Upper lobe of left lung (tissue), 6 donors: ENCODE results near the gene PATJ. TPM values are rescaled to one million over a fixed set of nuclear protein-coding genes. Genes with fewer than 3 reads are reported as not detected.
"Not testable (repeated sequence)": the region's sequence is repeated elsewhere in the genome, so short reads cannot be mapped to it uniquely, and the experiment has no call there.

Experiments
- ATAC-seq, 2 donors: fragments of 200-7000 bp; cut with Tn5 transposase; one replicate each; pipeline ENCODE4 v1.9.1; 2022; ENCODE audit warnings: mild to moderate bottlenecking in 2 of 2, moderate library complexity in 2 of 2; ENCODE audit not compliant: low FRiP score in 2 of 2
- DNase-seq, 2 donors: peaks; one replicate each; pipeline ENCODE4 v3.0.0-alpha.2; 2019 to 2020
- H3K27ac ChIP-seq, 4 donors: fragments of 200-600 bp; sonication (generic); one replicate each; pipeline ENCODE4 v1.5.1; 2016 to 2019
- H3K27me3 ChIP-seq, 4 donors: fragments of 200-600 bp; sonication (generic); one replicate each; pipeline ENCODE4 v1.5.1; 2017 to 2019
- H3K36me3 ChIP-seq, 4 donors: fragments of 200-600 bp; sonication (generic); one replicate each; pipeline ENCODE4 v1.5.1; 2016 to 2019
- H3K4me1 ChIP-seq, 4 donors: fragments of 200-600 bp; sonication (generic); one replicate each; pipeline ENCODE4 v1.5.1; 2018 to 2019
- H3K4me3 ChIP-seq, 4 donors: fragments of 200-600 bp; sonication (generic); one replicate each; pipeline ENCODE4 v1.5.1; 2017 to 2019; ENCODE audit warnings: mild to moderate bottlenecking in 2 of 4, moderate library complexity in 1 of 4
- H3K9me3 ChIP-seq, 4 donors: fragments of 200-600 bp; sonication (generic); one replicate each; pipeline ENCODE4 v1.5.1; 2018 to 2019
- CTCF ChIP-seq, 6 experiments: fragments of 450-650 bp in 4 of 6; fragments of 200-600 bp in 2 of 6; sonication (generic) in 2 of 6; IDR thresholded peaks; one replicate each; pipeline ENCODE4 v1.5.1; 2016 to 2019; ENCODE audit warnings: antibody characterized with exemption in 6 of 6
- EP300 ChIP-seq, 4 donors: sonication (generic); formaldehyde crosslinking; IDR thresholded peaks; one replicate each; pipeline ENCODE4 v1.5.1; 2017; ENCODE audit warnings: antibody characterized with exemption in 4 of 4, control low read depth in 2 of 4
- POLR2A ChIP-seq, 4 donors: fragments of 450-650 bp; IDR thresholded peaks; one replicate each; pipeline ENCODE4 v1.5.1; 2016 to 2017; ENCODE audit warnings: antibody characterized with exemption in 4 of 4, mild to moderate bottlenecking in 2 of 4
- POLR2AphosphoS5 ChIP-seq, 2 donors: sonication (generic); formaldehyde crosslinking; IDR thresholded peaks; one replicate each; pipeline ENCODE4 v1.5.1; 2017; ENCODE audit warnings: antibody characterized with exemption in 2 of 2
- WGBS, 2 donors: methylation state at CpG; one replicate each; pipeline ENCODE4 v1.1.5; 2017 to 2018; 5-methylcytosine and 5-hydroxymethylcytosine counted together
- total RNA-seq, 6 donors: library from RNA; depleted of rRNA in 4 of 6; stranded (reverse); fragments of >200 nt in 4 of 6; gene quantifications; one replicate each; pipeline versions ENCODE4 v1.1.0 to v1.2.1, GENCODE V29; 2016 to 2021
- donor health status: DM: no; HTN: no; CAD: no; lungs with moderate emphysema.
- donor health status: DM: no; HTN: yes; CAD: no; lungs with severe emphysema.

The PATJ gene
- total RNA-seq, 6 donors from 2014 or later = 37.1 to 217 (median 70.5) TPM

GRCh38 chr1:61784726-61785125, 42.4 kb downstream of the PATJ start:
- ATAC-seq (no peak), DNase-seq (no peak)
- TF ChIP-seq EP300 (IDR thresholded peaks at IDR 0.05) (no peak), CTCF (IDR thresholded peaks at IDR 0.05) (no peak), POLR2A (IDR thresholded peaks at IDR 0.05) (no peak), POLR2AphosphoS5 (IDR thresholded peaks at IDR 0.05) (no peak)
- Histone ChIP-seq H3K27me3 (no peaks in the 10 kb centered on the region), H3K36me3 (peaks cover 0 to 20% (median 7%) of the 10 kb centered on the region in 4 donors), H3K27ac (no peak overlapping the region), H3K9me3 (no peaks in the 10 kb centered on the region), H3K4me1 (no peaks in the 10 kb centered on the region), H3K4me3 (no peak overlapping the region)
- WGBS, 2 donors = 93 to 95% methylated on average over 2 of the region's 2 CpGs

- DNase-seq = no peak
- Histone ChIP-seq H3K27ac (no peak overlapping the region), H3K27me3 (no peaks in the 10 kb centered on the region), H3K4me1 (no peaks in the 10 kb centered on the region), H3K9me3 (no peaks in the 10 kb centered on the region), H3K36me3 (peaks cover 0 to 25% (median 5%) of the 10 kb centered on the region in 4 donors), H3K4me3 (no peak overlapping the region)
- no peak for TF ChIP-seq POLR2A (IDR thresholded peaks at IDR 0.05)
- no peak for TF ChIP-seq EP300 (IDR thresholded peaks at IDR 0.05)
- no peak for TF ChIP-seq CTCF (IDR thresholded peaks at IDR 0.05)
- no peak for TF ChIP-seq POLR2AphosphoS5 (IDR thresholded peaks at IDR 0.05)
- WGBS, 2 donors = 89% methylated on average over 3 of the region's 3 CpGs
- no peak for ATAC-seq
These were observed 48.6 kb downstream of the PATJ start for GRCh38 chr1:61790837-61791236.

GRCh38 chr1:61797045-61797755, 54.9 kb downstream of the PATJ start:
- peaks cover 0 to 29% (median 2%) of the 10 kb centered on the region in 4 donors for H3K36me3 ChIP-seq
- no peaks in the 10 kb centered on the region for H3K9me3 ChIP-seq
- no peaks in the 10 kb centered on the region for H3K27me3 ChIP-seq
- H3K4me3 ChIP-seq = no peak overlapping the region
- H3K27ac ChIP-seq = no peak overlapping the region
- no peak for DNase-seq
- H3K4me1 ChIP-seq = no peaks in the 10 kb centered on the region
- ATAC-seq = no peak
- no peak for TF ChIP-seq POLR2A (IDR thresholded peaks at IDR 0.05)
- TF ChIP-seq POLR2AphosphoS5 (IDR thresholded peaks at IDR 0.05) = no peak
- no peak for TF ChIP-seq CTCF (IDR thresholded peaks at IDR 0.05)
- no peak for TF ChIP-seq EP300 (IDR thresholded peaks at IDR 0.05)
- WGBS, 2 donors = 87 to 91% methylated on average over 10 of the region's 10 CpGs

GRCh38 chr1:61801047-61801446, 58.8 kb downstream of the PATJ start:
- not testable (repeated sequence) for H3K27ac ChIP-seq, DNase-seq, ATAC-seq, H3K4me1 ChIP-seq, H3K9me3 ChIP-seq, H3K27me3 ChIP-seq, H3K4me3 ChIP-seq
- H3K36me3 ChIP-seq = peaks cover 0 to 36% (median 7%) of the 10 kb centered on the region in 4 donors
- WGBS, 2 donors = 94 to 100% methylated on average over 1 of the region's 1 CpG

- Histone ChIP-seq H3K36me3 (peaks cover 0 to 7% (median 5%) of the 10 kb centered on the region in 4 donors), H3K4me1 (no peaks in the 10 kb centered on the region), H3K27ac (no peak overlapping the region), H3K4me3 (no peak overlapping the region), H3K9me3 (no peaks in the 10 kb centered on the region), H3K27me3 (no peaks in the 10 kb centered on the region)
- DNase-seq = no peak
- no peak for TF ChIP-seq CTCF (IDR thresholded peaks at IDR 0.05)
- 83 to 92% methylated on average over 4 of the region's 4 CpGs for WGBS, 2 donors
- ATAC-seq = no peak
These were observed 65.4 kb downstream of the PATJ start for GRCh38 chr1:61807606-61808140.
